ENCODE results near the gene RXRG.

Gene RXRG

DNA sequence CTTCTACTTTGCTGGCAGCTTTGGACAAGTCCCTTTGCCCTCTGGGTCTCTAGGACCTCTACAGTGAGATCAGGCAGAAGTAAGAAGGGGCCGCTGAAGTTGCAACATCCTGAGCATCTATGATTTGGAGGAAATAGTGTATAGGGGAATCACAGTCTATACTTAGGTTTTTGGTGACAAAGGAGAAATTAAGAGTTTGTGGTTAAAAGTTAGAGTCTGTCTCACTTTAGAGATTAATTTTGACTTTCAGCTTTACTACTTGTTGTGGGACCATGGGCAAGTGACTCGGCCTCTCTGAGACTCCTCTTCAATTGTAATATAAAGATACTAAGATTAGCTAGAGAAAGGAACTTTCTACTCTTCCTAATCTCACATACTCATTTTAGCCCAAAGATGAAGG is 55.3 kb downstream of the RXRG start:
- peaks cover 24% of the 10 kb centered on the region for H3K27me3 ChIP-seq (replicated peaks; ENCODE audit: insufficient read depth, low read length)
- H3K79me2 ChIP-seq (ENCODE audit: low read length), result no peaks in the 10 kb centered on the region
- no peak overlapping the region for H3K4me2 ChIP-seq (ENCODE audit: low read depth, low read length)
- no peak overlapping the region for H3K27ac ChIP-seq (ENCODE audit: low read length)
- no peaks in the 10 kb centered on the region for H3K9me2 ChIP-seq (replicated peaks; ENCODE audit: insufficient read depth, low read length)
- H3K9me3 ChIP-seq (replicated peaks; ENCODE audit: insufficient read depth, low read length), result no peaks in the 10 kb centered on the region
- no peak for DNase-seq
- H3K4me3 ChIP-seq (ENCODE audit: low read length), result no peak overlapping the region
- no peaks in the 10 kb centered on the region for H3F3A ChIP-seq (ENCODE audit: insufficient read depth, low read length)
- no peaks in the 10 kb centered on the region for H3K36me3 ChIP-seq (replicated peaks; ENCODE audit: insufficient read depth, low read length)
- TF ChIP-seq, protein P1, sequence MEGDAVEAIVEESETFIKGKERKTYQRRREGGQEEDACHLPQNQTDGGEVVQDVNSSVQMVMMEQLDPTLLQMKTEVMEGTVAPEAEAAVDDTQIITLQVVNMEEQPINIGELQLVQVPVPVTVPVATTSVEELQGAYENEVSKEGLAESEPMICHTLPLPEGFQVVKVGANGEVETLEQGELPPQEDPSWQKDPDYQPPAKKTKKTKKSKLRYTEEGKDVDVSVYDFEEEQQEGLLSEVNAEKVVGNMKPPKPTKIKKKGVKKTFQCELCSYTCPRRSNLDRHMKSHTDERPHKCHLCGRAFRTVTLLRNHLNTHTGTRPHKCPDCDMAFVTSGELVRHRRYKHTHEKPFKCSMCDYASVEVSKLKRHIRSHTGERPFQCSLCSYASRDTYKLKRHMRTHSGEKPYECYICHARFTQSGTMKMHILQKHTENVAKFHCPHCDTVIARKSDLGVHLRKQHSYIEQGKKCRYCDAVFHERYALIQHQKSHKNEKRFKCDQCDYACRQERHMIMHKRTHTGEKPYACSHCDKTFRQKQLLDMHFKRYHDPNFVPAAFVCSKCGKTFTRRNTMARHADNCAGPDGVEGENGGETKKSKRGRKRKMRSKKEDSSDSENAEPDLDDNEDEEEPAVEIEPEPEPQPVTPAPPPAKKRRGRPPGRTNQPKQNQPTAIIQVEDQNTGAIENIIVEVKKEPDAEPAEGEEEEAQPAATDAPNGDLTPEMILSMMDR (IDR thresholded peaks at IDR 0.05; ENCODE audit: low read length), result no peak
- TF ChIP-seq EZH2 (optimal IDR thresholded peaks at IDR 0.05; ENCODE audit: low read depth, low read length), result no peak
- TF ChIP-seq EZH2phosphoT487 (IDR thresholded peaks at IDR 0.05; ENCODE audit: low read length), result no peak
- no peak overlapping the region for H2AFZ ChIP-seq (ENCODE audit: low read length)
- H3K4me1 ChIP-seq (ENCODE audit: low read length), result peaks cover 21% of the 10 kb centered on the region
- no peaks in the 10 kb centered on the region for H4K20me1 ChIP-seq (ENCODE audit: insufficient read depth, low read length)
- H3K9ac ChIP-seq (ENCODE audit: low read length), result no peak overlapping the region

GRCh38 chr1:165387961-165388360 is 57.0 kb downstream of the RXRG start:
- no peak overlapping the region for H3K4me3 ChIP-seq (ENCODE audit: low read length)
- TF ChIP-seq EZH2 (optimal IDR thresholded peaks at IDR 0.05; ENCODE audit: low read depth, low read length), result no peak
- TF ChIP-seq, protein P1 (IDR thresholded peaks at IDR 0.05; ENCODE audit: low read length), result no peak
- no peak for TF ChIP-seq EZH2phosphoT487 (IDR thresholded peaks at IDR 0.05; ENCODE audit: low read length)
- no peak for DNase-seq
- no peaks in the 10 kb centered on the region for H3K36me3 ChIP-seq (replicated peaks; ENCODE audit: insufficient read depth, low read length)
- H3K4me2 ChIP-seq (ENCODE audit: low read depth, low read length), result no peak overlapping the region
- H3K4me1 ChIP-seq (ENCODE audit: low read length), result peaks cover 12% of the 10 kb centered on the region
- H3K79me2 ChIP-seq (ENCODE audit: low read length), result no peaks in the 10 kb centered on the region
- peaks cover 14% of the 10 kb centered on the region for H3K27me3 ChIP-seq (replicated peaks; ENCODE audit: insufficient read depth, low read length)
- H3K27ac ChIP-seq (ENCODE audit: low read length), result no peak overlapping the region
- H3K9ac ChIP-seq (ENCODE audit: low read length), result no peak overlapping the region
- no peaks in the 10 kb centered on the region for H3K9me3 ChIP-seq (replicated peaks; ENCODE audit: insufficient read depth, low read length)
- H4K20me1 ChIP-seq (ENCODE audit: insufficient read depth, low read length), result no peaks in the 10 kb centered on the region
- no peaks in the 10 kb centered on the region for H3K9me2 ChIP-seq (replicated peaks; ENCODE audit: insufficient read depth, low read length)
- H2AFZ ChIP-seq (ENCODE audit: low read length), result no peak overlapping the region
- H3F3A ChIP-seq (ENCODE audit: insufficient read depth, low read length), result no peaks in the 10 kb centered on the region

DNA sequence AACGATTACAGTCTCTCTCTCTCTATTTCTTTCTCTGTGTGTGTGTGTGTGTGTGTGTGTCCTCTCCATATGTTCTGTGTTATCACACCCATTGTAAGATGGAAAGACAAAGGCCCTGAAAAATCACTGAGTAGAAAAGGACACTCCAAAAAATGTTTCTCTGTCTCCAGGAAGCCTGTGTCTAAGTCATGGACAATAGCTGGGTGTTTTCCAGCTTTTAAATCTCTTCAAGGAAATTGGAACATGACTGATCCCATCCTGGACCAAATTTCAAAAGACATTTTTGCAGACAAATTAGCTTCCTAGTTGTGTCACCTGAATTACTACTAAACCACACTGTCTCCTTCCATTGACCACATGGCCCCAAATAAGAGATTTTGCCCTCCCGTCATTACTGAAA is 57.4 kb downstream of the RXRG start:
- H3K36me3 ChIP-seq (replicated peaks; ENCODE audit: insufficient read depth, low read length), result no peaks in the 10 kb centered on the region
- TF ChIP-seq EZH2phosphoT487 (IDR thresholded peaks at IDR 0.05; ENCODE audit: low read length) (no peak), EZH2 (optimal IDR thresholded peaks at IDR 0.05; ENCODE audit: low read depth, low read length) (no peak)
- TF ChIP-seq, protein P1 (IDR thresholded peaks at IDR 0.05; ENCODE audit: low read length), result no peak

More for the DNA sequence above, 57.4 kb downstream of the RXRG start:
- H3K4me1 ChIP-seq (ENCODE audit: low read length), result peaks cover 9% of the 10 kb centered on the region
- H3K27ac ChIP-seq (ENCODE audit: low read length), result no peak overlapping the region
- H3K4me3 ChIP-seq (ENCODE audit: low read length), result no peak overlapping the region
- no peaks in the 10 kb centered on the region for H3K9me2 ChIP-seq (replicated peaks; ENCODE audit: insufficient read depth, low read length)
- H3K4me2 ChIP-seq (ENCODE audit: low read depth, low read length), result no peak overlapping the region
- DNase-seq, result no peak
- no peaks in the 10 kb centered on the region for H4K20me1 ChIP-seq (ENCODE audit: insufficient read depth, low read length)
- no peak overlapping the region for H2AFZ ChIP-seq (ENCODE audit: low read length)
- no peaks in the 10 kb centered on the region for H3F3A ChIP-seq (ENCODE audit: insufficient read depth, low read length)
- H3K9me3 ChIP-seq (replicated peaks; ENCODE audit: insufficient read depth, low read length), result no peaks in the 10 kb centered on the region
- H3K9ac ChIP-seq (ENCODE audit: low read length), result no peak overlapping the region
- H3K79me2 ChIP-seq (ENCODE audit: low read length), result no peaks in the 10 kb centered on the region
- H3K27me3 ChIP-seq (replicated peaks; ENCODE audit: insufficient read depth, low read length), result peaks cover 14% of the 10 kb centered on the region
